Naive thymus-derived CD4-positive, alpha-beta T cell (primary cell): ENCODE measurements around the gene ABCC4. TPM values are rescaled to one million over a fixed set of nuclear protein-coding genes. Genes with fewer than 3 reads are reported as not detected.

Source experiments
- ATAC-seq: fragments of 150-1000 bp; cut with Tn5 transposase; 2 replicates; pipeline ENCODE4 v1.10.0; 2021; ENCODE audit warnings: mild to moderate bottlenecking, moderate library complexity
- CTCF ChIA-PET: fragments of 350-600 bp; sonication (Branson Sonifier 250); formaldehyde crosslinking; loops from one replicate; lab custom pipeline; 2021; ENCODE audit warnings: antibody characterized with exemption; lab: Charles Lee
- POLR2A ChIA-PET: fragments of 350-600 bp; sonication (Branson Sonifier 250); formaldehyde crosslinking; loops from one replicate; lab custom pipeline; 2021; ENCODE audit warnings: antibody characterized with exemption, inconsistent platforms; lab: Charles Lee
- DNase-seq, 9 donors: peaks; one replicate each; pipeline versions ENCODE4 v3.0.0 to v3.0.0-alpha.2; 2020 to 2022; ENCODE audit warnings: mixed read lengths in 1 of 9
- H3K27ac ChIP-seq: one replicate; pipeline ENCODE4 v1.7.0; 2013; ENCODE audit warnings: mild to moderate bottlenecking, low read depth, low read length, moderate library complexity
- H3K27me3 ChIP-seq, 2 donors: one replicate each; pipeline ENCODE4 v1.7.0; 2013; ENCODE audit warnings: low read length in 2 of 2, mild to moderate bottlenecking in 2 of 2, moderate library complexity in 2 of 2; ENCODE audit not compliant: control insufficient read depth in 2 of 2, insufficient read depth in 2 of 2
- H3K36me3 ChIP-seq, 3 experiments: 1 replicate in 2 of 3; 2 replicates in 1 of 3; pipeline ENCODE4 v1.7.0; 2013; ENCODE audit warnings: low read length in 3 of 3, mild to moderate bottlenecking in 3 of 3, moderate library complexity in 1 of 3; ENCODE audit not compliant: insufficient read depth in 3 of 3, control insufficient read depth in 2 of 3
- H3K4me1 ChIP-seq, 2 donors: one replicate each; pipeline ENCODE4 v1.7.0; 2013; ENCODE audit warnings: low read length in 2 of 2, mild to moderate bottlenecking in 2 of 2, moderate library complexity in 1 of 2; ENCODE audit not compliant: control insufficient read depth in 2 of 2, insufficient read depth in 2 of 2
- H3K4me3 ChIP-seq: 2 replicates; pipeline ENCODE4 v1.7.0; 2013; ENCODE audit warnings: mild to moderate bottlenecking, low read length
- H3K9me3 ChIP-seq, 3 experiments: 1 replicate in 2 of 3; 2 replicates in 1 of 3; pipeline ENCODE4 v1.7.0; 2013; ENCODE audit warnings: low read length in 3 of 3; ENCODE audit not compliant: control insufficient read depth in 2 of 3
- H3K27ac Mint-ChIP-seq, 9 donors: one replicate each; pipeline ENCODE4 v1.8.0; 2020 to 2022; ENCODE audit warnings: mixed read lengths in 9 of 9, mild to moderate bottlenecking in 8 of 9, moderate library complexity in 5 of 9, inconsistent platforms in 2 of 9
- H3K27me3 Mint-ChIP-seq, 5 donors: one replicate each; pipeline ENCODE4 v1.8.0; 2021 to 2022; ENCODE audit warnings: mixed read lengths in 5 of 5, mild to moderate bottlenecking in 1 of 5
- H3K36me3 Mint-ChIP-seq, 5 donors: one replicate each; pipeline ENCODE4 v1.8.0; 2020 to 2022; ENCODE audit warnings: mixed read lengths in 5 of 5, mild to moderate bottlenecking in 3 of 5, inconsistent platforms in 1 of 5
- H3K4me1 Mint-ChIP-seq, 7 donors: one replicate each; pipeline ENCODE4 v1.8.0; 2020 to 2022; ENCODE audit warnings: mixed read lengths in 7 of 7, mild to moderate bottlenecking in 3 of 7, inconsistent platforms in 1 of 7
- H3K4me3 Mint-ChIP-seq, 10 donors: one replicate each; pipeline ENCODE4 v1.8.0; 2020 to 2022; ENCODE audit warnings: mild to moderate bottlenecking in 10 of 10, mixed read lengths in 10 of 10, moderate library complexity in 6 of 10, inconsistent platforms in 2 of 10
- H3K9me3 Mint-ChIP-seq, 11 donors: one replicate each; pipeline ENCODE4 v1.8.0; 2020 to 2022; ENCODE audit warnings: mixed read lengths in 11 of 11, mild to moderate bottlenecking in 4 of 11, inconsistent platforms in 1 of 11, moderate library complexity in 1 of 11
- intact Hi-C, 2 donors: fragments of 100-400 bp; cut with micrococcal nuclease; formaldehyde crosslinking; loops; one replicate each; pipeline ENCODE4 v1.15.1; 2023
- polyA plus RNA-seq, 2 donors: library from polyadenylated mRNA; unstranded; fragments of 300-500 nt; fragmentation: Illumina TruSeq; gene quantifications; one replicate each; pipeline ENCODE4 v1.2.3, GENCODE V29; 2021
- total RNA-seq, 6 experiments: library from RNA in 5 of 6; stranded (reverse) in 5 of 6; gene quantifications; 1 replicate in 5 of 6; 2 replicates in 1 of 6; pipeline ENCODE4 v1.2.3 and lab custom pipeline; 2021 to 2026

Gene ABCC4
- total and polyA plus RNA-seq, 7 experiments from 2014 or later: 3.5 to 9.2 (median 7.3) TPM

- peak; percentile 54 for ATAC-seq
Measured at GRCh38 chr13:95300625-95301182, 547 bp downstream of the ABCC4 start.

GRCh38 chr13:95298971-95299621, 2.2 kb downstream of the ABCC4 start:
- Histone ChIP-seq H3K4me3 (no peak overlapping the region), H3K27me3 (no peaks in the 10 kb centered on the region), H3K27ac (no peak overlapping the region), H3K9me3 (no peaks in the 10 kb centered on the region), H3K4me1 (peaks cover 0 to 5% of the 10 kb centered on the region in 2 donors), H3K36me3 (no peaks in the 10 kb centered on the region)
- peak overlapping the region; percentile 28 to 96 (median 87) for H3K4me3 Mint-ChIP-seq
- H3K4me1 Mint-ChIP-seq: peaks cover 7 to 41% (median 27%) of the 10 kb centered on the region in 7 donors
- ATAC-seq: no peak
- ChIA-PET CTCF (interaction anchor here (0.8 kb wide), 1 partner anchor 460 kb away, joined by 3 read pairs; no protein-coding TSS in a partner anchor), POLR2A (no interaction called here)
- H3K36me3 Mint-ChIP-seq: no peaks in the 10 kb centered on the region
- H3K9me3 Mint-ChIP-seq: no peaks in the 10 kb centered on the region
- intact Hi-C loops: no loop called here
- peaks cover 0 to 12% (median 0%) of the 10 kb centered on the region in 5 donors for H3K27me3 Mint-ChIP-seq
- H3K27ac Mint-ChIP-seq: peak overlapping the region in 6 of 9 donors; percentile 14 to 82 (median 60)
- DNase-seq: no peak

More at GRCh38 chr13:95300625-95301182, 547 bp downstream of the ABCC4 start:
- H3K36me3 Mint-ChIP-seq: no peaks in the 10 kb centered on the region
- no peaks in the 10 kb centered on the region for H3K27me3 ChIP-seq
- peak overlapping the region; percentile 84 to 96 (median 87) for H3K4me3 Mint-ChIP-seq
- intact Hi-C loops: loop anchor here (1.0 to 2.0 kb wide), 4 partner anchors 104 to 752 kb away; partner anchors contain the start of gene DNAJC3 (in 2 of the 2)
- H3K27ac ChIP-seq: peak overlapping the region; percentile 41
- H3K9me3 Mint-ChIP-seq: peaks cover 0 to under 1% (median 0%) of the 10 kb centered on the region in 11 donors
- peak overlapping the region; percentile 50 for H3K4me3 ChIP-seq
- no peaks in the 10 kb centered on the region for H3K9me3 ChIP-seq
- H3K27me3 Mint-ChIP-seq: peaks cover 0 to 15% (median 0%) of the 10 kb centered on the region in 5 donors
- H3K4me1 Mint-ChIP-seq: peaks cover 7 to 41% (median 27%) of the 10 kb centered on the region in 7 donors
- ChIA-PET CTCF (interaction anchor here (1.1 kb wide), 1 partner anchor 80 kb away, joined by 7 read pairs; no protein-coding TSS in a partner anchor), POLR2A (no interaction called here)
- H3K36me3 ChIP-seq: no peaks in the 10 kb centered on the region
- peak in 6 of 9 donors; percentile 18 to 62 (median 25) for DNase-seq
- peak overlapping the region in 8 of 9 donors; percentile 6 to 86 (median 66) for H3K27ac Mint-ChIP-seq
- peaks cover 0 to 5% of the 10 kb centered on the region in 2 donors for H3K4me1 ChIP-seq

DNA sequence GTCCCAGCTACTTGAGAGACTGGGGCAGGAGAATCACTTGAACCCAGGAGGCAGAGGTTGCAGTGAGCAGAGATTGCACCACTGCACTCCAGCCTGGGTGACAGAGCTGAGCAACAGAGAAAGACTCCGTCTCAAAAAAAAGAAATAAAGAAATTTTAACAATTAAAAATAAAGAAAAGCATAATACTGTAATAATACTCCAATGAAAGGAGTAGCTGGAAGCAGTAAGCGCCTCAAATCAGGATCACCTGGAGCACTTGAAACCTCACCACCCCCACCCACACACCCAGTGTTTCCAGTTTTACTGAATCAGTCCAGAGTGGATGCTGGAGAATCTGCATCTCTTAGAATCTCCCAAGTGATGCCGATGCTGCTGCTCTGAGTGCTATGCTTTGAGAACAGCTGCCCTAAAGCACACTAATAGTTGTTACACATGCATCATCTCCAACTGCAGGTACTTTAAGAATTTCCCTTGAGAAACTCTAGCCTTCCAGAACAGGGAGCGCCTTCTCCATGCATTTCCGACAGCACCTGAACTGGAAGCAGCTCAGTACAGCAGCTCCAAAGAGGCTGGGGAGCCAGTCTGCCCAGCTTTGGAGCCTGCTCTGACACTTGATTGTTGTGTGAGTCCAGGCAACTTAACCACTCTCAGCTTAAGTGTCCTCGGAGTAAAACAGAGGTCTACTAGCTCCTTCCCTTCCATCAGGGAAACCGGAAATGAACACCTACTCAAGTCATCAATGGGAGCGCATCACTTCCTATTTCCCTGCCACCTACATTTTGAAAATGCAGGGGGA, 2.9 kb downstream of the ABCC4 start:
- ATAC-seq: no peak
- POLR2A ChIA-PET: no interaction called here
- intact Hi-C loops: no loop called here
- Histone ChIP-seq H3K9me3 (no peaks in the 10 kb centered on the region), H3K4me1 (peaks cover 0 to 5% of the 10 kb centered on the region in 2 donors), H3K27ac (no peak overlapping the region), H3K36me3 (no peaks in the 10 kb centered on the region), H3K27me3 (no peaks in the 10 kb centered on the region), H3K4me3 (no peak overlapping the region)
- Mint-ChIP-seq H3K9me3 (no peaks in the 10 kb centered on the region), H3K27ac (peak overlapping the region in 2 of 9 donors; percentile 12 to 51), H3K4me3 (peak overlapping the region in 1 of 10 donors; percentile 25), H3K27me3 (peaks cover 0 to 12% (median 0%) of the 10 kb centered on the region in 5 donors), H3K4me1 (peaks cover 7 to 41% (median 27%) of the 10 kb centered on the region in 7 donors), H3K36me3 (no peaks in the 10 kb centered on the region)
- DNase-seq: no peak
- CTCF ChIA-PET: interaction anchor here (2.3 to 2.7 kb wide), 2 partner anchors 82 to 106 kb away, joined by 12 to 14 read pairs; no protein-coding TSS in a partner anchor

- H3K4me3 Mint-ChIP-seq: no peak overlapping the region
- intact Hi-C loops: loop anchor here (1.0 to 2.0 kb wide), 6 partner anchors 84 to 538 kb away; no protein-coding TSS in a partner anchor
- CTCF ChIA-PET: interaction anchor here (0.8 to 2.7 kb wide), 6 partner anchors 82 to 537 kb away, joined by 3 to 14 read pairs (median 4); no protein-coding TSS in a partner anchor
- H3K4me1 ChIP-seq: peaks cover 0 to 5% of the 10 kb centered on the region in 2 donors
- H3K36me3 ChIP-seq: no peaks in the 10 kb centered on the region
- peaks cover 7 to 31% (median 18%) of the 10 kb centered on the region in 7 donors for H3K4me1 Mint-ChIP-seq
- peak overlapping the region in 2 of 9 donors; percentile 38 to 78 for H3K27ac Mint-ChIP-seq
- peaks cover 0 to 4% (median 0%) of the 10 kb centered on the region in 11 donors for H3K9me3 Mint-ChIP-seq
- ATAC-seq: no peak
- H3K4me3 ChIP-seq: no peak overlapping the region
- no peaks in the 10 kb centered on the region for H3K27me3 ChIP-seq
- no peaks in the 10 kb centered on the region for H3K27me3 Mint-ChIP-seq
- DNase-seq: peak in 2 of 9 donors; percentile 7 to 27
- peaks cover 2 to 7% (median 5%) of the 10 kb centered on the region in 5 donors for H3K36me3 Mint-ChIP-seq
- POLR2A ChIA-PET: no interaction called here
- no peaks in the 10 kb centered on the region for H3K9me3 ChIP-seq
- no peak overlapping the region for H3K27ac ChIP-seq
Measured at GRCh38 chr13:95296326-95296925, 4.8 kb downstream of the ABCC4 start.

GRCh38 chr13:95295026-95295425, 6.2 kb downstream of the ABCC4 start:
- Mint-ChIP-seq H3K4me1 (peaks cover under 1 to 28% (median 12%) of the 10 kb centered on the region in 7 donors), H3K9me3 (peaks cover 0 to 4% (median 0%) of the 10 kb centered on the region in 11 donors), H3K36me3 (peaks cover 4 to 13% (median 9%) of the 10 kb centered on the region in 5 donors), H3K4me3 (no peak overlapping the region), H3K27me3 (no peaks in the 10 kb centered on the region), H3K27ac (peak overlapping the region in 1 of 9 donors; percentile 46)
- ChIA-PET POLR2A (no interaction called here), CTCF (interaction anchor here (0.7 kb wide), 1 partner anchor 46 kb away, joined by 3 read pairs; no protein-coding TSS in a partner anchor)
- H3K4me3 ChIP-seq: no peak overlapping the region
- intact Hi-C loops: no loop called here
- ATAC-seq (no peak), DNase-seq (no peak)
- no peaks in the 10 kb centered on the region for H3K27me3 ChIP-seq
- H3K9me3 ChIP-seq: no peaks in the 10 kb centered on the region
- H3K4me1 ChIP-seq: peaks cover 0 to under 1% of the 10 kb centered on the region in 2 donors
- no peaks in the 10 kb centered on the region for H3K36me3 ChIP-seq
- no peak overlapping the region for H3K27ac ChIP-seq

GRCh38 chr13:95292622-95293021, 8.6 kb downstream of the ABCC4 start:
- peak overlapping the region in 1 of 9 donors; percentile 23 for H3K27ac Mint-ChIP-seq

More at GRCh38 chr13:95292622-95293021, 8.6 kb downstream of the ABCC4 start:
- H3K9me3 Mint-ChIP-seq: peaks cover 0 to 4% (median 0%) of the 10 kb centered on the region in 11 donors
- DNase-seq: no peak
- Histone ChIP-seq H3K4me1 (no peaks in the 10 kb centered on the region), H3K9me3 (no peaks in the 10 kb centered on the region), H3K27ac (no peak overlapping the region), H3K27me3 (no peaks in the 10 kb centered on the region), H3K4me3 (no peak overlapping the region), H3K36me3 (no peaks in the 10 kb centered on the region)
- intact Hi-C loops: no loop called here
- H3K36me3 Mint-ChIP-seq: peaks cover 4 to 22% (median 9%) of the 10 kb centered on the region in 5 donors
- H3K4me1 Mint-ChIP-seq: peaks cover 0 to 11% (median 8%) of the 10 kb centered on the region in 7 donors
- no peak for ATAC-seq
- CTCF ChIA-PET: no interaction called here
- POLR2A ChIA-PET: no interaction called here
- no peaks in the 10 kb centered on the region for H3K27me3 Mint-ChIP-seq
- no peak overlapping the region for H3K4me3 Mint-ChIP-seq
